Calu3 (cell line): ENCODE data around the gene UST. TPM values are rescaled to one million over a fixed set of nuclear protein-coding genes. Genes with fewer than 3 reads are reported as not detected.

Source experiments
- BruUV-seq: library from RNA; stranded (reverse); fragments of 400-500 nt; replicated peaks from 2 replicates; lab custom pipeline; 2021; lab: Mats Ljungman, UMichigan
- CTCF ChIA-PET: fragments of 300-600 bp; sonication (Branson Sonifier 250); formaldehyde crosslinking; loops from one replicate; lab custom pipeline; 2022; ENCODE audit warnings: antibody characterized with exemption; lab: Charles Lee
- DNase-seq: peaks from one replicate; pipeline ENCODE4 v3.0.0; 2022
- H3K27ac Mint-ChIP-seq: one replicate; pipeline ENCODE4 v1.8.0; 2022; ENCODE audit warnings: mixed read lengths; ENCODE audit not compliant: unreplicated experiment
- H3K27me3 Mint-ChIP-seq: one replicate; pipeline ENCODE4 v1.8.0; 2022; ENCODE audit warnings: mixed read lengths; ENCODE audit not compliant: unreplicated experiment
- H3K36me3 Mint-ChIP-seq: one replicate; pipeline ENCODE4 v1.8.0; 2022; ENCODE audit warnings: mild to moderate bottlenecking, moderate library complexity, mixed read lengths; ENCODE audit not compliant: insufficient read depth, unreplicated experiment
- H3K4me1 Mint-ChIP-seq: one replicate; pipeline ENCODE4 v1.8.0; 2022; ENCODE audit warnings: mild to moderate bottlenecking, low read depth, mixed read lengths; ENCODE audit not compliant: unreplicated experiment
- H3K4me3 Mint-ChIP-seq: one replicate; pipeline ENCODE4 v1.8.0; 2022; ENCODE audit warnings: mild to moderate bottlenecking, low read depth, moderate library complexity, mixed read lengths; ENCODE audit not compliant: unreplicated experiment
- H3K9me3 Mint-ChIP-seq: one replicate; pipeline ENCODE4 v1.8.0; 2022; ENCODE audit warnings: low read depth, mixed read lengths; ENCODE audit not compliant: unreplicated experiment
- CTCF ChIP-seq: fragments of 200-600 bp; IDR thresholded peaks from one replicate; pipeline ENCODE4 v1.8.0; 2022; ENCODE audit warnings: antibody characterized with exemption; ENCODE audit not compliant: unreplicated experiment
- intact Hi-C: fragments of 100-400 bp; cut with micrococcal nuclease; formaldehyde crosslinking; loops from one replicate; pipeline ENCODE4 v1.10.0; 2022; ENCODE audit not compliant: unreplicated experiment
- total RNA-seq: library from RNA; stranded (reverse); gene quantifications from 2 replicates; pipeline ENCODE4 v1.2.3, GENCODE V29; 2022

The UST gene
- total RNA-seq, 1 experiment from 2014 or later: 2.4 TPM

- Mint-ChIP-seq H3K27me3 (no peaks in the 10 kb centered on the region), H3K4me3 (no peak overlapping the region), H3K27ac (no peak overlapping the region), H3K36me3 (no peaks in the 10 kb centered on the region), H3K9me3 (no peaks in the 10 kb centered on the region), H3K4me1 (no peaks in the 10 kb centered on the region)
- no TSS peak for BruUV-seq
- intact Hi-C loops: loop anchor here (5.0 to 10.0 kb wide), 2 partner anchors 96 to 254 kb away; no protein-coding TSS in a partner anchor
- CTCF ChIA-PET: no interaction called here
- no peak for DNase-seq
- TF ChIP-seq CTCF: no peak
Observed at GRCh38 chr6:149081281-149081680, 334.5 kb downstream of the UST start.

- DNase-seq: peak; percentile 71
- Mint-ChIP-seq H3K27me3 (no peaks in the 10 kb centered on the region), H3K36me3 (no peaks in the 10 kb centered on the region), H3K4me3 (no peak overlapping the region), H3K9me3 (no peaks in the 10 kb centered on the region), H3K27ac (no peak overlapping the region), H3K4me1 (no peaks in the 10 kb centered on the region)
- CTCF ChIA-PET: interaction anchor here (1.0 kb wide), 2 partner anchors 47 to 350 kb away, joined by 4 to 15 read pairs; no protein-coding TSS in a partner anchor
- BruUV-seq: no TSS peak
- peak; percentile 64 for TF ChIP-seq CTCF
- intact Hi-C loops: loop anchor here (1.0 to 10.0 kb wide), 4 partner anchors 54 to 350 kb away; no protein-coding TSS in a partner anchor
Observed at GRCh38 chr6:149082320-149082719, 335.5 kb downstream of the UST start.

- CTCF ChIA-PET: no interaction called here
- Mint-ChIP-seq H3K4me3 (no peak overlapping the region), H3K27ac (no peak overlapping the region), H3K4me1 (no peaks in the 10 kb centered on the region), H3K36me3 (no peaks in the 10 kb centered on the region), H3K27me3 (no peaks in the 10 kb centered on the region), H3K9me3 (no peaks in the 10 kb centered on the region)
- no peak for DNase-seq
- no peak for TF ChIP-seq CTCF
- intact Hi-C loops: loop anchor here (5.0 to 10.0 kb wide), 2 partner anchors 93 to 251 kb away; no protein-coding TSS in a partner anchor
- no TSS peak for BruUV-seq
Observed at GRCh38 chr6:149084026-149084425, 337.2 kb downstream of the UST start.

GRCh38 chr6:149084808-149085556 is 338.2 kb downstream of the UST start:
- H3K9me3 Mint-ChIP-seq: no peaks in the 10 kb centered on the region
- no peak for DNase-seq
- BruUV-seq: no TSS peak
- H3K4me1 Mint-ChIP-seq: no peaks in the 10 kb centered on the region
- H3K4me3 Mint-ChIP-seq: no peak overlapping the region
- no peak for TF ChIP-seq CTCF
- H3K36me3 Mint-ChIP-seq: no peaks in the 10 kb centered on the region
- H3K27me3 Mint-ChIP-seq: no peaks in the 10 kb centered on the region
- CTCF ChIA-PET: interaction anchor here (1.1 kb wide), 1 partner anchor 56 kb away, joined by 3 read pairs; no protein-coding TSS in a partner anchor
- intact Hi-C loops: loop anchor here (5.0 to 10.0 kb wide), 2 partner anchors 92 to 250 kb away; no protein-coding TSS in a partner anchor
- H3K27ac Mint-ChIP-seq: no peak overlapping the region
